Neural cell (in vitro differentiated cells): ENCODE data around the gene SKIL.

Experiments used
- EP300 ChIP-seq: fragments of 450-650 bp; conservative IDR thresholded peaks from 2 replicates; pipeline ENCODE4 v1.6.1; 2014; ENCODE audit warnings: antibody characterized with exemption, mild to moderate bottlenecking, moderate library complexity; ENCODE audit not compliant: poor library complexity, severe bottlenecking
- EZH2 ChIP-seq: fragments of 200-600, 300-800 bp; shearing (Covaris generic), sonication (generic); IDR thresholded peaks from 2 replicates; pipeline ENCODE4 v1.6.1; 2014; ENCODE audit warnings: antibody characterized with exemption, low read length, borderline replicate concordance, mild to moderate bottlenecking; ENCODE audit not compliant: insufficient read depth, poor library complexity, severe bottlenecking
- POLR2AphosphoS5 ChIP-seq: IDR thresholded peaks from 2 replicates; pipeline ENCODE4 v1.6.1; 2012
- RAD21 ChIP-seq: fragments of 450-650 bp; conservative IDR thresholded peaks from 2 replicates; pipeline ENCODE4 v1.6.1; 2014; ENCODE audit warnings: antibody characterized with exemption, mild to moderate bottlenecking, moderate library complexity
- TF ChIP-seq, protein P1 (sequence below): fragments of 450-650 bp; IDR thresholded peaks from 2 replicates; pipeline ENCODE4 v1.5.1; 2014; ENCODE audit warnings: antibody characterized with exemption, mild to moderate bottlenecking, moderate library complexity; ENCODE audit not compliant: poor library complexity, severe bottlenecking
- TF ChIP-seq, protein P2 (sequence below): IDR thresholded peaks from 2 replicates; pipeline ENCODE4 v1.6.1; 2012; ENCODE audit warnings: borderline replicate concordance

DNA sequence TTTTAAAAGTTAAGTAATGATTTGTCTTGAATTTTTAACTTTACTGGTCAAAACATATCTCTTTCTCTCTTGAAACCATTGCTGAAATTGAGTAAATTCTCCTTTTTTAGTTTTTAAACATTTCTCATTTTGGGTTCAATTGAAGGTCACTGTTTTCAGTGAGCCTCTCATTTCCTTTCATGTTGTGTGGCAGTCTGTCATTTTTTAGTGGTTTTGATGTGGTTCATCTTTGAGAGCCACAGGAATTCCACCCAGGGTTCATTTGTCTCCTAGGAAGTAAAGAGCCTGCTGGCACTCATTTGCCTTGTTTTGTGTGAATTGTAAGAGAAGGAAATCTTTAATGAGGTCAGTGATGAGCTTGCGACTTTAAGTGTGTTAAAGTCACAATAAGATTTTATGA is 71.5 kb downstream of the SKIL start:
- TF ChIP-seq, protein P1, sequence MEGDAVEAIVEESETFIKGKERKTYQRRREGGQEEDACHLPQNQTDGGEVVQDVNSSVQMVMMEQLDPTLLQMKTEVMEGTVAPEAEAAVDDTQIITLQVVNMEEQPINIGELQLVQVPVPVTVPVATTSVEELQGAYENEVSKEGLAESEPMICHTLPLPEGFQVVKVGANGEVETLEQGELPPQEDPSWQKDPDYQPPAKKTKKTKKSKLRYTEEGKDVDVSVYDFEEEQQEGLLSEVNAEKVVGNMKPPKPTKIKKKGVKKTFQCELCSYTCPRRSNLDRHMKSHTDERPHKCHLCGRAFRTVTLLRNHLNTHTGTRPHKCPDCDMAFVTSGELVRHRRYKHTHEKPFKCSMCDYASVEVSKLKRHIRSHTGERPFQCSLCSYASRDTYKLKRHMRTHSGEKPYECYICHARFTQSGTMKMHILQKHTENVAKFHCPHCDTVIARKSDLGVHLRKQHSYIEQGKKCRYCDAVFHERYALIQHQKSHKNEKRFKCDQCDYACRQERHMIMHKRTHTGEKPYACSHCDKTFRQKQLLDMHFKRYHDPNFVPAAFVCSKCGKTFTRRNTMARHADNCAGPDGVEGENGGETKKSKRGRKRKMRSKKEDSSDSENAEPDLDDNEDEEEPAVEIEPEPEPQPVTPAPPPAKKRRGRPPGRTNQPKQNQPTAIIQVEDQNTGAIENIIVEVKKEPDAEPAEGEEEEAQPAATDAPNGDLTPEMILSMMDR, result no peak
- TF ChIP-seq EP300 (no peak), EZH2 (no peak), POLR2AphosphoS5 (no peak), RAD21 (no peak)
- TF ChIP-seq, protein P2, sequence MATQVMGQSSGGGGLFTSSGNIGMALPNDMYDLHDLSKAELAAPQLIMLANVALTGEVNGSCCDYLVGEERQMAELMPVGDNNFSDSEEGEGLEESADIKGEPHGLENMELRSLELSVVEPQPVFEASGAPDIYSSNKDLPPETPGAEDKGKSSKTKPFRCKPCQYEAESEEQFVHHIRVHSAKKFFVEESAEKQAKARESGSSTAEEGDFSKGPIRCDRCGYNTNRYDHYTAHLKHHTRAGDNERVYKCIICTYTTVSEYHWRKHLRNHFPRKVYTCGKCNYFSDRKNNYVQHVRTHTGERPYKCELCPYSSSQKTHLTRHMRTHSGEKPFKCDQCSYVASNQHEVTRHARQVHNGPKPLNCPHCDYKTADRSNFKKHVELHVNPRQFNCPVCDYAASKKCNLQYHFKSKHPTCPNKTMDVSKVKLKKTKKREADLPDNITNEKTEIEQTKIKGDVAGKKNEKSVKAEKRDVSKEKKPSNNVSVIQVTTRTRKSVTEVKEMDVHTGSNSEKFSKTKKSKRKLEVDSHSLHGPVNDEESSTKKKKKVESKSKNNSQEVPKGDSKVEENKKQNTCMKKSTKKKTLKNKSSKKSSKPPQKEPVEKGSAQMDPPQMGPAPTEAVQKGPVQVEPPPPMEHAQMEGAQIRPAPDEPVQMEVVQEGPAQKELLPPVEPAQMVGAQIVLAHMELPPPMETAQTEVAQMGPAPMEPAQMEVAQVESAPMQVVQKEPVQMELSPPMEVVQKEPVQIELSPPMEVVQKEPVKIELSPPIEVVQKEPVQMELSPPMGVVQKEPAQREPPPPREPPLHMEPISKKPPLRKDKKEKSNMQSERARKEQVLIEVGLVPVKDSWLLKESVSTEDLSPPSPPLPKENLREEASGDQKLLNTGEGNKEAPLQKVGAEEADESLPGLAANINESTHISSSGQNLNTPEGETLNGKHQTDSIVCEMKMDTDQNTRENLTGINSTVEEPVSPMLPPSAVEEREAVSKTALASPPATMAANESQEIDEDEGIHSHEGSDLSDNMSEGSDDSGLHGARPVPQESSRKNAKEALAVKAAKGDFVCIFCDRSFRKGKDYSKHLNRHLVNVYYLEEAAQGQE, result no peak
